IPS-NIHi11 (cell line): ENCODE data around the gene F2R.
"Not testable (repeated sequence)": the region's sequence is repeated elsewhere in the genome, so short reads cannot be mapped to it uniquely, and the experiment has no call there.

Experiments
- DNase-seq: peaks from one replicate; pipeline ENCODE4 v3.0.0; 2012; ENCODE audit warnings: mixed read lengths, low spot score

The F2R gene

GRCh38 chr5:76718880-76719279 is 3.0 kb downstream of the F2R start:
- DNase-seq = no peak

GRCh38 chr5:76720988-76721569 is 5.2 kb downstream of the F2R start:
- DNase-seq = no peak

GRCh38 chr5:76723266-76723665 is 7.3 kb downstream of the F2R start:
- no peak for DNase-seq

GRCh38 chr5:76723906-76724305 is 8.0 kb downstream of the F2R start:
- DNase-seq = no peak

GRCh38 chr5:76724871-76725270 is 8.9 kb downstream of the F2R start:
- DNase-seq = no peak

GRCh38 chr5:76728965-76729364 is 13.0 kb downstream of the F2R start:
- no peak for DNase-seq

GRCh38 chr5:76729373-76730290 is 13.7 kb downstream of the F2R start:
- DNase-seq = no peak

- DNase-seq = no peak
Observed at GRCh38 chr5:76732405-76733048, 16.6 kb downstream of the F2R start.

- DNase-seq = no peak
Observed at GRCh38 chr5:76733049-76733417, 17.1 kb downstream of the F2R start.

GRCh38 chr5:76735762-76736545 is 20.0 kb downstream of the F2R start:
- DNase-seq = no peak

- no peak for DNase-seq
Observed at GRCh38 chr5:76736679-76737556, 21.0 kb downstream of the F2R start.

GRCh38 chr5:76737846-76738245 is 21.9 kb downstream of the F2R start:
- DNase-seq = no peak

- DNase-seq = not testable (repeated sequence)
Observed at GRCh38 chr5:76741506-76741905, 25.6 kb downstream of the F2R start.

- DNase-seq = no peak
Observed at GRCh38 chr5:76742583-76742982, 26.7 kb downstream of the F2R start.

GRCh38 chr5:76744632-76745031 is 28.7 kb downstream of the F2R start:
- DNase-seq = no peak

- no peak for DNase-seq
Observed at GRCh38 chr5:76745670-76746069, 29.7 kb downstream of the F2R start.

GRCh38 chr5:76746677-76747076 is 30.8 kb downstream of the F2R start:
- no peak for DNase-seq

- no peak for DNase-seq
Observed at GRCh38 chr5:76747706-76748105, 31.8 kb downstream of the F2R start.

GRCh38 chr5:76751291-76751690 is 35.4 kb downstream of the F2R start:
- no peak for DNase-seq

- no peak for DNase-seq
Observed at GRCh38 chr5:76754668-76755078, 38.7 kb downstream of the F2R start.
